ENCODE data around the gene SH3BP2.

GRCh38 chr4:2852481-2852921 lies 59.6 kb downstream of the SH3BP2 start:
- TF ChIP-seq MAX (IDR thresholded peaks at IDR 0.05; ENCODE audit: low read depth, low read length) (no peak), POLR2A (IDR thresholded peaks at IDR 0.05; ENCODE audit: extremely low read depth, insufficient read length) (no peak)

Measured in NB4 (cell line).